Colonic mucosa (tissue), 4 donors: ENCODE data around the gene TMEM106C. TPM values are rescaled to one million over a fixed set of nuclear protein-coding genes. Genes with fewer than 3 reads are reported as not detected.

Source experiments
- DNase-seq: peaks from one replicate; pipeline ENCODE4 v3.0.0-alpha.2; 2020
- H3K27ac ChIP-seq: fragments of 200-600 bp; one replicate; pipeline ENCODE4 v1.8.0; 2021
- H3K27me3 ChIP-seq: fragments of 200-600 bp; one replicate; pipeline ENCODE4 v1.8.0; 2021
- H3K36me3 ChIP-seq: fragments of 200-600 bp; one replicate; pipeline ENCODE4 v1.8.0; 2021
- H3K4me1 ChIP-seq: fragments of 200-600 bp; one replicate; pipeline ENCODE4 v1.8.0; 2021; ENCODE audit warnings: mild to moderate bottlenecking
- H3K4me3 ChIP-seq: fragments of 200-600 bp; one replicate; pipeline ENCODE4 v1.8.0; 2021
- H3K9ac ChIP-seq, 2 donors: one replicate each; pipeline ENCODE4 v1.7.0; 2013; ENCODE audit warnings: control low read depth in 2 of 2, low read depth in 2 of 2, low read length in 2 of 2
- H3K9me3 ChIP-seq: fragments of 200-600 bp; one replicate; pipeline ENCODE4 v1.8.0; 2021
- CTCF ChIP-seq: fragments of 200-600 bp; IDR thresholded peaks from one replicate; pipeline ENCODE4 v1.8.0; 2022; ENCODE audit warnings: antibody characterized with exemption, mild to moderate bottlenecking
- intact Hi-C: fragments of 100-400 bp; cut with DNase I; formaldehyde crosslinking; loops from one replicate; pipeline ENCODE4 v1.14.1; 2022
- total RNA-seq, 2 donors: library from RNA; stranded (reverse); fragmentation: NEBNext Ultra II Directional in 1 of 2; extraction: Animal tissue kit (Norgen Biotek cat#: 25700) in 1 of 2; gene quantifications; one replicate each; pipeline ENCODE4 v1.2.1, GENCODE V29; 2021
- donor health status: healthy.
- donor health status: DM: no; HTN: no; CAD: no.
- donor health status: DM: no; HTN: no; CAD: no.

Gene TMEM106C
- total RNA-seq, 2 donors from 2014 or later = 187 to 258 TPM

- H3K4me1 ChIP-seq = peaks cover 28% of the 10 kb centered on the region
- H3K4me3 ChIP-seq = peak overlapping the region; percentile 26
- no peak for DNase-seq
- TF ChIP-seq CTCF = no peak
- no peak overlapping the region for H3K9ac ChIP-seq
- intact Hi-C loops = no loop called here
- H3K27ac ChIP-seq = no peak overlapping the region
- no peaks in the 10 kb centered on the region for H3K36me3 ChIP-seq
- H3K27me3 ChIP-seq = peaks cover 60% of the 10 kb centered on the region
- H3K9me3 ChIP-seq = no peaks in the 10 kb centered on the region
These were observed 40.0 kb downstream of the TMEM106C start for GRCh38 chr12:48003226-48004052.

- Histone ChIP-seq H3K36me3 (no peaks in the 10 kb centered on the region), H3K27me3 (peaks cover 60% of the 10 kb centered on the region), H3K9ac (no peak within 1 kb of the TSS), H3K27ac (no peak within 1 kb of the TSS), H3K4me1 (peaks cover 28% of the 10 kb centered on the region), H3K9me3 (no peaks in the 10 kb centered on the region), H3K4me3 (peak within 1 kb of the TSS; percentile 26)
- DNase-seq = no peak
- intact Hi-C loops = no loop called here
- TF ChIP-seq CTCF = no peak
These were observed 40.9 kb downstream of the TMEM106C start, which contains the start of gene COL2A1 for GRCh38 chr12:48004053-48004941. Gene COL2A1 (minus strand): TSS chr12:48004476. CDS start chr12:48004321, 155 bp downstream.

DNA sequence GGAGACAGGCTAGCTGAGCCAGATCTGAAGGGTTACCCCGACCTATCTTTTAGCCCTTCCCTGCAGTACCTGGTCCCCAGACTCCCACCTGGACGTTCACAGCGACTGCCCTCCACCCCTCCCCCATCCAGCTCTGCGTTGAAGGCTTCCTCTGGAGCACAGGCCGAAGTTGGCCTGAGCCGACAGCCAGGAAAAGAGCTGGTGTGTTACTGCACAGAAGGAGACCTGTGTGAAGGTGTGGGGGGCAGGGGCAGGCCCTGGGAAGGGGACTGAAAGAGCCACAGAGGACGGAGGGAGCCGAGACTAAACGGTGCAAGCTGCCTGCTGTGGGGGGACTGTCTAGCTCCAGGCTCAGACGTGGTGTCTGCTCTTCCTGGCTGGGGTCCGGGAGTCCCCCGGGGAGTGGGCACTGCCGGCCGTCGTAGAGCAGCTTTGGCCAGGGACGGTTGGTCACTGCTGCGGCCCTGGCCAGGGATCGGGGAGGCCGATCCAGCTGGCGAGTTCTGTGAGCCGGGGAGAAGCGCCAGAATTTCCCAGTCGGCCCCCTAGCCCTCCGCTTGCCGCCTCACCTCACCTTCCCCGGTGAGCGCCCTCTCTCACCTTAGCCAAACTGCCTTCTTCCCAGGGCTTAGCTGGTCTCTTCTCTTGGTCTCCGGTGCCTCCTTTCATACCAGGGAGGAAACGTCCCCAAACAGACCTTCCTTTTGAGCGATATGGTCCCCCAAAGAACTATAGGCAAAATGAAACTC lies 41.8 kb downstream of the TMEM106C start:
- H3K27me3 ChIP-seq = peaks cover 59% of the 10 kb centered on the region

DNA sequence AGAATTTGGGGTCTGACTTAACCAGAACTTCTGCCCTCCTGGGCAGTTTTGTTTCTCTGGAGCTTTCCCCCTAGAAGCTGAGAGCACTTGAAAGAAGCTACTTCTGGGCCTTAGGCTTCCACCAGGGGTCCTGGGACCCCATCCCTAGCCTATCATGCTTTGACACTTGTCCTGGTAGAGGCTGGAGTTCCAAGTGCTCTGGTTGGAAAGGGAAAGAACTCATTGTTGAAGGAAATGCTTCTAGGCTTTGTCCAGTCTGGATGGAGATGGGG lies 42.3 kb downstream of the TMEM106C start:
- H3K4me3 ChIP-seq = no peak overlapping the region
- H3K9me3 ChIP-seq = no peaks in the 10 kb centered on the region
- peaks cover 28% of the 10 kb centered on the region for H3K4me1 ChIP-seq
- H3K36me3 ChIP-seq = no peaks in the 10 kb centered on the region
- intact Hi-C loops = no loop called here
- no peak for TF ChIP-seq CTCF
- no peak overlapping the region for H3K27ac ChIP-seq
- peaks cover 54% of the 10 kb centered on the region for H3K27me3 ChIP-seq
- H3K9ac ChIP-seq = no peak overlapping the region
- no peak for DNase-seq

More for the DNA sequence above, 41.8 kb downstream of the TMEM106C start:
- Histone ChIP-seq H3K9ac (no peak overlapping the region), H3K36me3 (no peaks in the 10 kb centered on the region), H3K4me1 (peaks cover 28% of the 10 kb centered on the region), H3K9me3 (no peaks in the 10 kb centered on the region), H3K4me3 (no peak overlapping the region), H3K27ac (no peak overlapping the region)
- TF ChIP-seq CTCF = no peak
- DNase-seq = no peak
- intact Hi-C loops = no loop called here

- Histone ChIP-seq H3K36me3 (no peaks in the 10 kb centered on the region), H3K9me3 (no peaks in the 10 kb centered on the region), H3K9ac (no peak overlapping the region), H3K4me3 (no peak overlapping the region), H3K27me3 (peaks cover 39% of the 10 kb centered on the region), H3K27ac (no peak overlapping the region), H3K4me1 (peaks cover 23% of the 10 kb centered on the region)
- DNase-seq = no peak
- TF ChIP-seq CTCF = no peak
- intact Hi-C loops = no loop called here
These were observed 43.8 kb downstream of the TMEM106C start for GRCh38 chr12:48007206-48007605.
